Transverse colon (tissue), 4 donors: Measurements from ENCODE around the gene GET3. TPM values are rescaled to one million over a fixed set of nuclear protein-coding genes. Genes with fewer than 3 reads are reported as not detected.
"Not testable (repeated sequence)": the region's sequence is repeated elsewhere in the genome, so short reads cannot be mapped to it uniquely, and the experiment has no call there.

Source experiments
- DNase-seq: peaks from one replicate; pipeline ENCODE4 v3.0.0-alpha.2; 2019
- H3K27ac ChIP-seq, 4 donors: fragments of 200-600 bp; sonication (generic); 2 replicates each; pipeline ENCODE4 v1.5.1; 2016 to 2018; ENCODE audit warnings: inconsistent platforms in 4 of 4
- H3K27me3 ChIP-seq: fragments of 200-600 bp; sonication (generic); 2 replicates; pipeline ENCODE4 v1.5.1; 2017; ENCODE audit warnings: inconsistent platforms
- H3K36me3 ChIP-seq, 4 donors: fragments of 200-600 bp; sonication (generic); 2 replicates each; pipeline ENCODE4 v1.5.1; 2017 to 2019; ENCODE audit warnings: inconsistent platforms in 4 of 4
- H3K4me1 ChIP-seq, 4 donors: fragments of 200-600 bp; sonication (generic); 2 replicates each; pipeline ENCODE4 v1.5.1; 2017 to 2020; ENCODE audit warnings: inconsistent platforms in 4 of 4
- H3K4me3 ChIP-seq, 4 donors: fragments of 200-600 bp; sonication (generic); 1 replicate in 1 of 4; 2 replicates in 3 of 4; pipeline versions ENCODE4 v1.5.1 to v1.6.1; 2017 to 2019; ENCODE audit warnings: inconsistent platforms in 4 of 4
- H3K9me3 ChIP-seq, 2 donors: fragments of 200-600 bp; sonication (generic); 2 replicates each; pipeline ENCODE4 v1.5.1; 2017 to 2019; ENCODE audit warnings: inconsistent platforms in 2 of 2
- EP300 ChIP-seq: sonication (generic); formaldehyde crosslinking; IDR thresholded peaks from one replicate; pipeline ENCODE4 v1.6.1; 2017; ENCODE audit warnings: antibody characterized with exemption, low read depth
- POLR2A ChIP-seq: fragments of 450-650 bp; IDR thresholded peaks from one replicate; pipeline ENCODE4 v1.6.1; 2016; ENCODE audit warnings: antibody characterized with exemption, mild to moderate bottlenecking, moderate library complexity
- POLR2AphosphoS5 ChIP-seq, 3 donors: sonication (generic); formaldehyde crosslinking; IDR thresholded peaks; one replicate each; pipeline ENCODE4 v1.6.1; 2016; ENCODE audit warnings: antibody characterized with exemption in 3 of 3
- WGBS, 2 donors: methylation state at CpG; one replicate each; pipeline ENCODE4 v1.1.5; 2018; ENCODE audit warnings: low coverage in 1 of 2; 5-methylcytosine and 5-hydroxymethylcytosine counted together
- in situ Hi-C, 4 donors: fragments of 200-750 bp; cut with MboI; loops; one replicate each; pipeline versions ENCODE4 v1.15.0 to v1.15.1; 2017; ENCODE audit warnings: low sequenced_read_pairs in 3 of 4, low pct_ligation_motif_present in 1 of 4, low pct_unique_long_range_greater_than_20kb in 1 of 4
- intact Hi-C: fragments of 100-400 bp; cut with DNase I; formaldehyde crosslinking; loops from one replicate; pipeline ENCODE4 v1.15.1; 2023; ENCODE audit warnings: low total_unique reads
- total RNA-seq, 4 donors: library from RNA; depleted of rRNA; stranded (reverse); fragments of >200 nt; gene quantifications; one replicate each; pipeline ENCODE4 v1.1.0, GENCODE V29; 2016
- TF ChIP-seq, protein P1 (sequence below), 5 experiments: fragments of 200-600 bp in 3 of 5; fragments of 450-650 bp in 2 of 5; sonication (generic) in 3 of 5; IDR thresholded peaks; 1 replicate in 2 of 5; 2 replicates in 3 of 5; pipeline ENCODE4 v1.5.1; 2016 to 2017; ENCODE audit warnings: antibody characterized with exemption in 5 of 5, inconsistent platforms in 3 of 5, mild to moderate bottlenecking in 2 of 5, moderate library complexity in 1 of 5

The GET3 gene
- total RNA-seq, 4 donors from 2014 or later = 18.3 to 75.2 (median 43.6) TPM

DNA sequence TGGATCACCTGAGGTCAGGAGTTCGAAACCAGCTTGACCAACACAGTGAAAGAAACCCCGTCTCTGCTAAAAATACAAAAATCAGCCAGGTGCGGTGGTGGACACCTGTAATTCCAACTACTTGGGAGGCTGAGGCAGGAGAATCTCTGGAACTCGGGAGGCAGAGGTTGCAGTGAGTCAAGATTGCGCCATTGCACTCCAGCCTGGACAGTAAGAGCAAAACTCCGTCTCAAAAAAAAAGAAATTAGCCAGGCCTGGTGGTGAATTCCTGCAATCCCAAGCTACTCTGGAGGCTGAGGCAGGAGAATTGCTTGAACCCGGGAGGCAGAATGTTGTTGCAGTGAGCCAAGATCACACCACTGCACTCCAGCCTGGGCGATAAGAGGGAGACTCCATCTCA, 28.7 kb upstream of the GET3 start:
- no peak overlapping the region for H3K4me3 ChIP-seq
- no peaks in the 10 kb centered on the region for H3K9me3 ChIP-seq
- intact Hi-C loops (no loop called here), in situ Hi-C loops (no loop called here)
- TF ChIP-seq POLR2A = no peak
- no peak for TF ChIP-seq POLR2AphosphoS5 (IDR thresholded peaks at IDR 0.05)
- TF ChIP-seq, protein P1, sequence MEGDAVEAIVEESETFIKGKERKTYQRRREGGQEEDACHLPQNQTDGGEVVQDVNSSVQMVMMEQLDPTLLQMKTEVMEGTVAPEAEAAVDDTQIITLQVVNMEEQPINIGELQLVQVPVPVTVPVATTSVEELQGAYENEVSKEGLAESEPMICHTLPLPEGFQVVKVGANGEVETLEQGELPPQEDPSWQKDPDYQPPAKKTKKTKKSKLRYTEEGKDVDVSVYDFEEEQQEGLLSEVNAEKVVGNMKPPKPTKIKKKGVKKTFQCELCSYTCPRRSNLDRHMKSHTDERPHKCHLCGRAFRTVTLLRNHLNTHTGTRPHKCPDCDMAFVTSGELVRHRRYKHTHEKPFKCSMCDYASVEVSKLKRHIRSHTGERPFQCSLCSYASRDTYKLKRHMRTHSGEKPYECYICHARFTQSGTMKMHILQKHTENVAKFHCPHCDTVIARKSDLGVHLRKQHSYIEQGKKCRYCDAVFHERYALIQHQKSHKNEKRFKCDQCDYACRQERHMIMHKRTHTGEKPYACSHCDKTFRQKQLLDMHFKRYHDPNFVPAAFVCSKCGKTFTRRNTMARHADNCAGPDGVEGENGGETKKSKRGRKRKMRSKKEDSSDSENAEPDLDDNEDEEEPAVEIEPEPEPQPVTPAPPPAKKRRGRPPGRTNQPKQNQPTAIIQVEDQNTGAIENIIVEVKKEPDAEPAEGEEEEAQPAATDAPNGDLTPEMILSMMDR (IDR thresholded peaks at IDR 0.05) = no peak
- TF ChIP-seq EP300 = no peak
- 90 to 95% methylated on average over 2 to 8 of the region's 8 CpGs for WGBS, 2 donors
- H3K36me3 ChIP-seq = peaks cover 0 to 69% (median 30%) of the 10 kb centered on the region in 4 donors
- H3K27me3 ChIP-seq = no peaks in the 10 kb centered on the region
- no peaks in the 10 kb centered on the region for H3K4me1 ChIP-seq
- H3K27ac ChIP-seq = no peak overlapping the region
- no peak for DNase-seq

DNA sequence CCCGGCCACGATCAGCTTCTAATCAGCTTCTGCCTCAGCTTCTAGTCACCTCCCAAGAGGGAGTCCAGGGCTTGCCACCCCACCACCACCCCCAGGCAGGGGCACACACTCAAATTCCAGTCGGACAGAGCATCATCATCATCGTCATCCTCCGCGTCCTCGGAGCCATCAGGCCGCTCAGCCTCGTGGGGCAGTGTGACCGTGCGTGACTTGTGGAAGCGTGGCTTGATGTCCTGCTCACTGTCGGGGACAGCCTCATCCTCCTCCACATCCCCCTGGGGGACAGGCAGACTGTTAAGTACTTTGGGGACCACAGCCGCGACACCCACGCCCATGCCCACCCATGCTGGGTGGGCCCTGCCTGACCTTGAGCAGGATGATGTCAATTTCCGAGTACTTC, 26.1 kb upstream of the GET3 start:
- no peak for DNase-seq
- Histone ChIP-seq H3K27ac (no peak overlapping the region), H3K4me3 (no peak overlapping the region), H3K9me3 (no peaks in the 10 kb centered on the region), H3K27me3 (no peaks in the 10 kb centered on the region), H3K36me3 (peaks cover 0 to 67% (median 32%) of the 10 kb centered on the region in 4 donors), H3K4me1 (no peaks in the 10 kb centered on the region)
- intact Hi-C loops = no loop called here
- TF ChIP-seq POLR2A (no peak), POLR2AphosphoS5 (IDR thresholded peaks at IDR 0.05) (no peak), EP300 (no peak)
- TF ChIP-seq, protein P1 (IDR thresholded peaks at IDR 0.05) = no peak
- in situ Hi-C loops = no loop called here
- 87% methylated on average over 11 of the region's 17 CpGs; no CpG with 5 or more reads in 1 of the 2 donors for WGBS, 2 donors

DNA sequence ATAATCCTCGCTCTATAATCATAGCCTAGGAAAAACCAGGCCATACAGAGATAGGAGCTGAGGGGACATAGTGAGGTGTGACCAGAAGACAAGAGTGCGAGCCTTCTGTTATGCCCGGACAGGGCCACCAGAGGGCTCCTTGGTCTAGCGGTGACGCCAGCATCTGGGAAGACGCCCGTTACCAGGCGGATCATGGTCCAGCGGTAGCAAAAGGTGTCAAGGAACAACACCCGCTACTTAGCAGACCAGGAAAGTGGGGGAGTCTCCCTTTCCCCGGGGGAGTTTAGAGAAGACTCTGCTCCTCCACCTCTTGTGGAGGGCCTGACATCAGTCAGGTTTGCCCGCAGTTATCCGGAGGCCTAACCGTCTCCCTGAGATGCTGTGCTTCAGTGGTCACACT, 25.2 kb upstream of the GET3 start:
- in situ Hi-C loops = not testable (repeated sequence)
- peaks cover 0 to 58% (median 31%) of the 10 kb centered on the region in 4 donors for H3K36me3 ChIP-seq

DNA sequence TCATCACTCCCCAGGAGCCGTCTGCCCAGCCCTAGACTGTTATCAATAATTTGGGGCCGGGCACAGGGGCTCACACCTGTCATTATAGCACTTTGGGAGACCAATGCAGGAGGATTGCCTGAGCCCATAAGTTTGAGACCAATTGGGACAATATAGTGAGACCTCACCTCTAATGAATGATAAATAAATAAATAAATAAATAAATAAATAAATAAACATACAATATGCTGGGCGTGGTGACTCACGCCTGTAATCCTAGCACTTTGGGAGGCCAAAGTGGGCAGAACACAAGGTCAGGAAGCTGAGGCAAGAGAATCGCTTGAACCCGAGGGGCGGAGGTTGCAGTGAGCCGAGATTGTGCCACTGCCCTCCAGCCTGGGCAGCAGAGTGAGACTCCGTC, 24.0 kb upstream of the GET3 start:
- 89 to 93% methylated on average over 6 to 9 of the region's 9 CpGs for WGBS, 2 donors
- in situ Hi-C loops = not testable (repeated sequence)

More for the DNA sequence above, 25.2 kb upstream of the GET3 start:
- intact Hi-C loops, H3K4me3 ChIP-seq, H3K27ac ChIP-seq, H3K4me1 ChIP-seq, H3K27me3 ChIP-seq, H3K9me3 ChIP-seq: not testable (repeated sequence)
- TF ChIP-seq, protein P1 (IDR thresholded peaks at IDR 0.05) = peak in 4 of 5 experiments; percentile 37 to 49 (median 44)
- WGBS, 2 donors = 64 to 89% methylated on average over 3 to 11 of the region's 14 CpGs
- DNase-seq = peak; percentile 46

DNA sequence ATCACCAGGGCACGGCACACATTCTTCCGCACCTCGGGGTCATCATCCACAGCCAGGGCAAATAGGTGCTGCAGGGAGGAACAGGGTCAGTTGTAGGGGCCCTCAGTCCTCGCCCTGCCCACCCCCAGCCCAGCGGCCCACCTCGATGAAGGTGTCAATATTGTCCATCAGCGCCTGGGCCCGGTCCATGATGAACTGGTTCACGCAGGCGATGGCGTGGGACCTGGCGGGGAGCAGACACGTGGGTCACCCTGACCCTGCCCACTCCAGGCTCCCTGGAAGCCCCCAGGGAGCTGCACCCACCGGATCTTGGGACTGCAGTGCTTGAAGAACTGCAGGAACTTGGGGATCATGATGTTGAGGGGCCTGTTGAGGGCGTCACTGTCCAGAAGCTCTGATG, 22.2 kb upstream of the GET3 start:
- Histone ChIP-seq H3K27me3 (no peaks in the 10 kb centered on the region), H3K4me1 (peaks cover 0 to 11% (median 2%) of the 10 kb centered on the region in 4 donors), H3K36me3 (peaks cover 0 to 45% (median 23%) of the 10 kb centered on the region in 4 donors), H3K27ac (no peak overlapping the region), H3K4me3 (no peak overlapping the region), H3K9me3 (no peaks in the 10 kb centered on the region)
- TF ChIP-seq, protein P1 (IDR thresholded peaks at IDR 0.05) = no peak
- no peak for TF ChIP-seq POLR2AphosphoS5 (IDR thresholded peaks at IDR 0.05)
- TF ChIP-seq POLR2A = no peak
- no peak for TF ChIP-seq EP300
- intact Hi-C loops = no loop called here
- in situ Hi-C loops = no loop called here
- DNase-seq = no peak
- WGBS, 2 donors = 98% methylated on average over 13 of the region's 15 CpGs; no CpG with 5 or more reads in 1 of the 2 donors

More for the DNA sequence above, 24.0 kb upstream of the GET3 start:
- H3K4me3 ChIP-seq, H3K27ac ChIP-seq, H3K4me1 ChIP-seq, DNase-seq, H3K27me3 ChIP-seq, intact Hi-C loops, H3K9me3 ChIP-seq: not testable (repeated sequence)
- peaks cover 0 to 58% (median 27%) of the 10 kb centered on the region in 4 donors for H3K36me3 ChIP-seq
